Activated T-cell treated with anti-CD3 and anti-CD28 coated beads for 24 hours (primary cell): ENCODE results near the gene FOXO4.

ENCODE experiments used
- DNase-seq: peaks from one replicate; pipeline ENCODE4 v3.0.0-alpha.2; 2020; ENCODE audit warnings: low read depth

FOXO4 gene

DNA sequence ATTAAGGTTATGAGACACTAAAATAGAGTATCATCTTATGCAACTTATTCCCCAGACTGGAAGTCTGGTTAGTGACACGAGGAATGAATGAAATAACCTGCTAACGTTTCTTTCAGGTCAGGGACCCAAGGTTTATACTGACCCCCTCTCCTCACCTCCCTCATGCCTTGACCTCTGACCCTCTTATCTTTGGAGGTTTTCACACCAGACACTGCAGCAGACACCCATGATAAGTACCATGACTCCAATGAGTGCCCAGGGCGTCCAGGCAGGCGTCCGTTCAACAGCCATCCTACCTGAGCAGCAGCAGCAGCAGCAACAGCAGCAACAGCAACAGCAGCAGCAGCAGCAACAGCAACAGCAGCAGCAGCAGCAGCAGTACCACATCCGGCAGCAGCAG, 44.8 kb downstream of the FOXO4 start:
- DNase-seq = no peak

DNA sequence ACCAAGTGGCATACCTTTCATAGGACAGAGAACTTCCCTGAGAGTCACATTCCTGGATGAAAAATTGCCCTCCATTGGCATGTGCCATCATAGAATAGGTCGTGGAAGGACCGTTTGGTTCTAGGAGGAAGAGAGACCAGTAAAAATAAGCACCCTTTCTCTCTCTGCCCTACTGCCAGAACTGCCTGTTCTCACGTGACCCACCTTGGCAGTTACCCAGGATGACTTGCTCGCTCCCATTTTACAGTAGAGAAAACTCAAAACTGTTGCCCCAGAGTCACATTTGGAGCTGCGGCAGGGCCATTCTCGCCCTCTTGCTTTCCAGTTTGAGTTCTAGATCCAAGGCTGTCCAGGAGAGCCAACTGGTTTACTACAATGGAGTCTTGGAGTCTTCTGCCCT, 47.9 kb downstream of the FOXO4 start:
- no peak for DNase-seq

DNA sequence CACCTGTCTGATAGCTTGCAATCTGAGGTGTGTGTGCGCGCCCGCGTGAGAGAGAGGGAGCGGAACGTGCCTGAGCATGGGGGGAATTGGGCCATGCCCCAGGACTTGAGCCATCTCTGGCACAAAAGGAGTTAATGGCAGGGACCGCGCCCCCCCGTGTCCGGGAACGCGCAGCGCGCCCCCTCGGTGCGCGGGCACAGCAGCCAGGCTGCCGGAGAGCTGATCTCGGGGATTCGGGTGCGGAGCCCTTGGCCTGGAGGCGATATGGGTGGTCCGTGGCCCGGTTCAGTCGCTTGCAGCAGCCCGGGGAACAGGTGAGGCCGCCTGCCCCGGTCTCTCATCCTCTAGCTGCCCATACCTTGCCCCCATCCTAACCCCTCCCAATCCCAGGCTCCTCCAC, 49.0 kb downstream of the FOXO4 start, which contains the start of gene NLGN3:
Gene NLGN3, plus strand, starts transcription at position 191 of the 400 bp plus-strand sequence. CDS start 2,909 bp downstream, outside the sequence.
- DNase-seq = no peak

DNA sequence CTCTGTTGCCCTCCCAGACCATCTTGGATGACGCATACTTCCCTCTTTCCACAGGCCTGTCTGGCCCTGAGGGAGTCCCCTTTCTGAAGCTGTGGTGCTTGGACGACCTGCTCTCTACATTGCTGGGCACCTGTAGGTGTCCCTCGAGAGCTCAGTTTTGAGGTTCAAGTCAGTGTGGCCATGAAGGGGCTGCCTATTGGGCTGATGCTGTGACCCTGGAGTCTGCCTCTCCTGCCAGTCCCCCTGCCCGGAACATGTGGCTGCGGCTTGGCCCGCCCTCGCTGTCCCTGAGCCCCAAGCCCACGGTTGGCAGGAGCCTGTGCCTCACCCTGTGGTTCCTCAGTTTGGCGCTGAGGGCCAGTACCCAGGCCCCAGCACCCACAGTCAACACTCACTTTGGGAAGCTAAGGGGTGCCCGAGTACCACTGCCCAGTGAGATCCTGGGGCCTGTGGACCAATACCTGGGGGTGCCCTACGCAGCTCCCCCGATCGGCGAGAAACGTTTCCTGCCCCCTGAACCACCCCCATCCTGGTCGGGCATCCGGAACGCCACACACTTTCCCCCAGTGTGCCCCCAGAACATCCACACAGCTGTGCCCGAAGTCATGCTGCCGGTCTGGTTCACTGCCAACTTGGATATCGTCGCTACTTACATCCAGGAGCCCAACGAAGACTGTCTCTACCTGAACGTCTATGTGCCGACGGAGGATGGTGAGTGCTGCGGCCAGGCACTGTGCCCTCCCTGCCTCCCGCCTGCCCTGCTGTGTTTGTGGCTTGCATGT, 52.0 kb downstream of the FOXO4 start:
- no peak for DNase-seq

DNA sequence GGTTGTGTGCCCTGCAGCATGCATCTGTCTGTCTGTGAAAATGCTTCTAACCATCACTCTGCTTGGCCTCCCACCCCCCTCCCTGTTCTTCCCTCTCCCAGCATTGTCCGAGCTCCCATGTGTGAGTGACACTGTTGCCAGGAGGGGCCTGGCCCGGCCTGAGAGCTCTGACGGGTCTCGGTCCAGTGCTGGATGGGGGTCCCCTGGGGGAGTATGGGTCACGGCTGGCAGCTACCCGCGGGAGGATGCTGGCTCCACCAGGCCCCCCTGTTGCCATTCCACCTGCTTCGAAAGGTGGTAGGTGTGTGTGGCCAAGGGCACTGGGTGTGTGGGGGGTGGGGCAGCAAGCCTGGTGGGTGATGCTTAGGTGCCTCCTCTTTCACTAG, 52.6 kb downstream of the FOXO4 start:
- no peak for DNase-seq

DNA sequence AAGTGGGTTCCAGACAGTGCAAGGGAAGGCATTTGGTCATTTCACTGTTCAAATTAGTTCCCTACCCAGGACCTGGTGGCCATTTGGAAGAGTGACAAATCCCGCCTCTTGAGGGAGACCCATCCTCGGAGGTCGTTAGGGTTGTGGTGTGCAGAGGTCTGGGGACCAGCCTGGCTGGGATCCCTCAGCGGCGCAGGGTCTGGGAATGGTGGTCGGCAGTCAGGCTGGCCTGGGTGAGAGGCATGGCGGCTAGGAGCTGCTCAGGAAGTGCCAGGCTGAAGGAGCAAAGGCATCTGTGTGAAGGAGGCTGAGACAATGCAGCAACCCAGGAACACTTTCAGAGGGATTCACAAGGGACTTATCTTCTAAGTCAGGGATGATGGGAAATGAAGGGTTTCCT, 55.7 kb downstream of the FOXO4 start:
- DNase-seq = no peak
